Stimulated activated CD4-positive, alpha-beta T cell treated with anti-CD3 and anti-CD28 coated beads, Interleukin-4, amount 100 ng/mL, for 24 hours (primary cell): ENCODE measurements around the gene RNF145.
"Not testable (repeated sequence)": the region's sequence is repeated elsewhere in the genome, so short reads cannot be mapped to it uniquely, and the experiment has no call there.

ENCODE experiments used
- DNase-seq: peaks from one replicate; pipeline ENCODE4 v3.0.0-alpha.2; 2020

The RNF145 gene, protein sequence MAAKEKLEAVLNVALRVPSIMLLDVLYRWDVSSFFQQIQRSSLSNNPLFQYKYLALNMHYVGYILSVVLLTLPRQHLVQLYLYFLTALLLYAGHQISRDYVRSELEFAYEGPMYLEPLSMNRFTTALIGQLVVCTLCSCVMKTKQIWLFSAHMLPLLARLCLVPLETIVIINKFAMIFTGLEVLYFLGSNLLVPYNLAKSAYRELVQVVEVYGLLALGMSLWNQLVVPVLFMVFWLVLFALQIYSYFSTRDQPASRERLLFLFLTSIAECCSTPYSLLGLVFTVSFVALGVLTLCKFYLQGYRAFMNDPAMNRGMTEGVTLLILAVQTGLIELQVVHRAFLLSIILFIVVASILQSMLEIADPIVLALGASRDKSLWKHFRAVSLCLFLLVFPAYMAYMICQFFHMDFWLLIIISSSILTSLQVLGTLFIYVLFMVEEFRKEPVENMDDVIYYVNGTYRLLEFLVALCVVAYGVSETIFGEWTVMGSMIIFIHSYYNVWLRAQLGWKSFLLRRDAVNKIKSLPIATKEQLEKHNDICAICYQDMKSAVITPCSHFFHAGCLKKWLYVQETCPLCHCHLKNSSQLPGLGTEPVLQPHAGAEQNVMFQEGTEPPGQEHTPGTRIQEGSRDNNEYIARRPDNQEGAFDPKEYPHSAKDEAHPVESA

DNA sequence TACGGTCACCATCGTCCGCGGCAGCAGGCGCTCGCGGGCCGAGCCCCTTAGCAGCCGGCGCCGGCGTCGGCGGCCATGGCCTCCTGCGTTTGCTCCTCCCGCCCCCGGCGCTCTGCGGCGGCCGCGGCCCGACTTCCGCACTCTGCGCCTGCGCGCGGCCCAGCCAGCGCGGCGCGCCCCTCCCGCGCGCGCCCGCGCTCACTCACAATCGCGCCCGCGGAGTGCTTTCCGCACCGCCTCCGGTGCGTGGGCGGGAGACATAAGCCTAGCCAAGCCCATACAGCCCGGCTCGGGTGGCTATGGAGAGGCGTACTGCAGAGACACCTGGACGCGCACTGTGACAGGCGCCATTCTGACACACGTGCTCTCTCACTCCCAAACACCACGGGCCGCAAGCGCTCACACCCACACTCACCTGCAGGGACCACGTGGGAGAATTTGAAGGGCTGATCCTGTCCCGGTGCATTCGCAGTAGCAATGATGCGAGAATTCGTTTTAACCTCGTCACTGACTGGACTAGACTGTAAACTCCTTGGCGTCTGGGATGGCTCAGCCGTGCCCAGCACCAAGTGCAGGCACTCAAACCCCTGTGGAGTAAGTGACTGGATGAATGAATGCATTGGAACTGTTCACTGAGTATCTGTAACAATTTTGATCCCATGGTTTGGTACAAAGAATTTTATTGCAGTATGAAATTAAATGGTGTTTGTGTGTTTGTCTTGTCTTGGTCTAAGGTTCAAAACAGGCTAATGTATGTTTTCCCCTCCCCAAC lies at the start of gene RNF145:
Gene RNF145 (minus strand): TSS at position 116 of the 772 bp plus-strand sequence. CDS start 5,936 bp downstream, outside the sequence.
- peak; percentile 93 for DNase-seq

- DNase-seq = no peak
These were observed 49.0 kb upstream of the RNF145 start for GRCh38 chr5:159258361-159258760.

DNA sequence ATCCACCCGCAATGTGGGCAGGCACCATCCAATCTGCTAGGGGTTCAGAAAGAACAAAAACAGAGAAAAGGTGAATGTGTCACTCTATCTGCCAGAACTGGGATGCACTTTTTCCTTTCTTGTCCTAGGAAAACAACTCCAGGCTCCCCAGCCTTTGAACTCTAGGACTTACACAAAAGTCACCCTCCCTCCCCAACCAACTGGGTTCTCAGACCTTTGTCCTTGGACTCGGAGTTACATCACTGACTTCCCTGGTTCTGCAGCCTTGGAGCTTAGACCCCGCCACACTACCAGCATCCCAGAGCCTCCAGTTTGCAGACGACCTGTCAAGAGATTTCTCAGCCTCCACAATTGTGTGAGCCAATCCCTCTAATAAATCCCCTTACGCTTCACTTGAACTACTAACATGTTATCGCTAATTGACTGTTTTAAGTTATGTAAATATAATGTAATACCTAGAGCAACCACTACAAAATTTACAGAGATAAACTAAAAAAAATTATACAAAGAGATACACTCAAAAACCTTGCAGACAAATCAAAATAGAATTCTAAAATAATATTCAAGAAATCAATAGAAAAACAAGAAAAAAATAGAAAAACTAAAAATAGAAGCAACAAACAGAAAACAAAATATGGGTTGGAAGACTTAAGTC lies 48.4 kb upstream of the RNF145 start:
- DNase-seq = no peak

DNA sequence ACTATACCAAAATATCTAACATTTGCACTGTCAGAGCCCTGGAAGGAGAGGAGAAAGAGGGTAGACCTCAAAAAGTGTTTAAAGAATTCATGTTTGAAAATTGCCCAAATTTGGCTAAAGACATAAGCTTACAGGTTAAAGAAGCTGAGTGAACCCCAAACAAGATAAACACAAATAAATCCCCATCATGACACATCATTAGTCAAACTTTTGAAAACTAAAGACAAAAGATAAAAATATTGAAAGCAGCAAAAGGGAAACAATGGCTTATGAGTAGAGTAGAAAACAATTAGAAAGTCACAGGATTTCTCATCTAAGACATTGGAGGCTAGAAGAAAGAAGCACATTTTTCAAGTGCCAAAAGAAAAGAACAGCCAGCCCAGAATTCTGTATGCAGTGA lies 47.7 kb upstream of the RNF145 start:
- no peak for DNase-seq

DNA sequence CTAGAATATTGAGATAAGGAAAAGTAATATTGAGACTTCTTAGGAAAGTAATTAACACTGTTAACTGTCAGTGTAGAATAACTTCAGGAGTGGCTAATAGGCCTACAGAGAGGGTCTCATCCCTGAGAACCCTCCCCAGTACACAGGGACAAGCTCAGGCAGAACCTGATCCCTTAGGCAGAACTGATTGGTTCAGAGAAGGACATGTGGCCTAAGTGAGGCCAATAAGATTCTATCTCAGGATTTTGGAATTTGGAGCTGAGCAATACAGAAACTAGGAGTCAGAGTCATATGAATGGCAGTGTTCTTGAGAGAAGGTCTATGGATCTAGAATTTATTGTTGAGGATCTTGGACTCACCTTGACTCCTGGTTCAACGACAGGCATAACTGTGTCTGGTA lies 42.8 kb upstream of the RNF145 start:
- no peak for DNase-seq

- no peak for DNase-seq
These were observed 39.8 kb upstream of the RNF145 start for GRCh38 chr5:159249158-159249557.

- no peak for DNase-seq
These were observed 35.5 kb upstream of the RNF145 start for GRCh38 chr5:159244890-159245289.

GRCh38 chr5:159244163-159244562 lies 34.8 kb upstream of the RNF145 start:
- no peak for DNase-seq

GRCh38 chr5:159243385-159243784 lies 34.0 kb upstream of the RNF145 start:
- no peak for DNase-seq

DNA sequence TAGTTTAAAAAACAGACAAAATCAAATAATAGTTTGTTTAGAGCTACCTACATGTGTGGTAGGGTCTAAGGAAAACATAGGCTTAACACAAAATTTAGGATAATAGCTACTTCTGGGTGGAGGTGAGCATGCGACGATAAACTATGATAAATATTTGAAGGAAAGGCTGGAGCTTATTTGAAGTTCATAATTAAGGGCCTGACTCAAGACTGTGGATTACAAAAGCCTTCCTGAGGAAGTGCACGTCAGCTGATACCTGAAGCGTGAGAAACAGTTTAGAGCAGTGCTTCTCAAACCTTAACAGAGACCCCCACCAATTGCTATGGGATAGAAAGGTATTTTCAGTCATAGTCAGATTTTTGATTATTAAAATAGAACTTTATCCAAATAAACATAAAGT lies 33.3 kb upstream of the RNF145 start:
- no peak for DNase-seq

DNA sequence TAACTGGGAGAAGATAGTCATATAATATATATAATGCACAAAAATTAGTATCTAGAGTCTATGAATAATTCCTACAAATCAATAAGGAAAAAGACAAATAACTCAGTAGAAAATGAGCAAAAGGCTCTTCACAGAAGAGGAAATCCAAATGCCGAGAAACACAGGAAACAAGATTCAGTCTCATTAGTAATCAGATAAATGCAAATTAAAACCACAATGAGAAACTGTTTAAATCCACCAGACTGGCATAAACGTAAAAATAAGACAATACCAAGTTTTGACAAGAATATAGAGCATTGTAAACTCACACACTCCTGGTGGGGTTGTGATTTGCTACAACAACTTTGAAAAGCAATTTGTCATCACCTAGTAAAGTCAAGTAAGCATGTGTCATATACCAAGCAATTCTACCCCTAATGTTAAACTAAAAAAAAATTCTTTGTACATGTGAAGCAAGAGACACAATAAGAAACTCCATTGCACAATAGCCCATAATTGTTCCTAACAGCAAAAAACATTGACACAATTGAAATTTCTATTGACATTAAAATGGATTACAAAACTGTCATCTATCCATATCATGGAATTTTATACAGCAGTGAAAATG lies 32.7 kb upstream of the RNF145 start:
- DNase-seq = no peak

GRCh38 chr5:159240301-159240870 lies 31.0 kb upstream of the RNF145 start:
- DNase-seq = peak; percentile 26

GRCh38 chr5:159235871-159236520 lies 26.6 kb upstream of the RNF145 start:
- DNase-seq = not testable (repeated sequence)

DNA sequence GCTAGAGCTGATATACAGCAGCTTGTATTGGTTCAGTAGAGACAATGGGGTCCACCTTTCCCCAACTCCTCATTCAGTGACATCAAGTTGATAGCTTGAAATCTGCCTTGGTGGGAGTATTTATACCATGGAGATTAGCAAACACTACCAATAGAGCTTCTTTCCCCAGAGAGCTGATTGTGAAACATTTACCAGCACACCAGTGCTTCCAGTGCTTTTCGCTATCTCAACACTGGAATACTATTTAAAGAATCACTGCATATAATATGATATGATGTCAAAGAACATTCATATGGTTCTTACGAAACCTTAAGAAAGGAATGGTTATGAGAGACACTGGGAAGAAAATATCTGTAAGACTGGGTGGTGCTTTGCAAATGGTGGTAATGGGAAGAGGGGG lies 21.8 kb upstream of the RNF145 start:
- DNase-seq = no peak

DNA sequence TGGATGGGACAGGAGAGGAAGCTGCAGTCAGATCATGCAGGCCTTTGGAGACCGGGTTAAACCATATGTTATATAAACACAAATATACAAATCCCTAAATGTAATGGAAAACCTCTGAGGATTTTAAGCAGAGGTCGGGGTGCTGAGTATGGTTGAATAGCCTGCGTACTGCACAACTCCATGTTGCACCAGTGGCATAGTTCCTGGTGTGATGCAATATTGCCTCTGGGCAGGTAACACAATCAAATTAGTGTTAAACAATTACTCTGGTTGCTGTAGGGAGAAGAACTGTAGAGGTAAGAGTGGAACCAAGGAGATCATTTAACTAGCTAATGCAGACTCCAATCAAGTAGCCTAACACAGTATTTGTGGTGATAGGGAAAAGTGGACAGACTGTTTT lies 21.3 kb upstream of the RNF145 start:
- no peak for DNase-seq

GRCh38 chr5:159228097-159228496 lies 18.7 kb upstream of the RNF145 start:
- DNase-seq = not testable (repeated sequence)

- no peak for DNase-seq
These were observed 18.1 kb upstream of the RNF145 start for GRCh38 chr5:159227452-159227851.

DNA sequence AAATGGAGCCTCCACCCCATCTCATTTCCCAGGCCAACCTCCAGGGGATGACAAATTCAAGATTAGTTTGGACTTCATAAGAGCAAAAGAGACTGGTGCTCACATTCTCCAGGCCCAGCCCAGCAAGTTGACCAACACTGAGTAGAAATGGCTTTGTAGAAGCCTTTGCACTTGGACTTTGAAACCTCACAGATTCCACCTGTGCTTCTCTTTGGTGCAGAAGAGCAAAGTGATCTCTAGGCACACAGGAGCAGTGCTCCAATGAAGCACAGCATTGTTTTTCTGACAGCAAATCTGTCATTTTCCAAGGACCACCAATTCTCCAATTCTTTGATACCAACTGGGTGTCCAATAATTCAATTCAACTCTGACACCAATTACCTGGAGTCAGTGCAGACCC lies 17.1 kb upstream of the RNF145 start:
- DNase-seq = no peak

- DNase-seq = no peak
These were observed 15.1 kb upstream of the RNF145 start for GRCh38 chr5:159224471-159224870.

GRCh38 chr5:159223469-159223868 lies 14.1 kb upstream of the RNF145 start:
- DNase-seq = no peak

DNA sequence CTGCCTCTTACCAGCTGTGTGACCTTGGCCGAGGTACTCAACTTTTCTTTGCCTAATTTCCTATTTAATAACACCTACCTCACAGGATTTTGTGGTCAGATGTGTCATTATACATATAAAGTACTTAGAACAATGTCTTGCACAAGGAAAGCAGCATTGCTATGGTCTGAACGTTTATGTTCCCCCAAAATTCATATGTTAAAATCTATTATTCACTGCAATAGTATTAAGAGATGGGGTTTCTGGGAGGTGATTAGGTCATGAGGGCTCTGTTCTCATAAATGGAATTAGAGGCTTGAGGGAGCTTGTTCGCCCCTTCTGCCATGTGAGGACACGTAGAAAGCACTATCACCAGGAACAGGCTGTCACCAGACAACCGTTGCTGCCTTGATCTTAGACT lies 10.9 kb upstream of the RNF145 start:
- DNase-seq = no peak

DNA sequence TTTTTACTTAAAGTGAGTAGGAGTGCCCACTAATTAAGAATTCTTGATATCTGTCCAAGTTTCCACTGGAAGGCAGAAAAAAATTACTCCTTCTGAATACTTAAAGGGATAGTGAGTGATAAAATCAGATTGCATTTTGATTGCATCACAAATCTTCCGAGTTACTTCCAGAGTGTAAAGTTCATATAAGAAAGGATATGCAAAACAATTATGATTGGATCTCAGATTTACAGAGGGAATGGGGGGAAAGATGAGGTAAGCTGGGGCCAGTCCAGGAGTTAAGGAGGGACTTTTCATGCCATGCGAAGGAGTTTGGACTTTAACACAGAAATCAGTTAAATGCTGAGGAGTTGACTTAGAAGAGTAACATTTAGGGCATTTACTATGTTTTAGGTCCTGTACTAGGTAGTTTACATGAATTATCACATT lies 9.3 kb upstream of the RNF145 start:
- DNase-seq = no peak
